GM23338 (cell line): Measurements from ENCODE around the gene F2RL3.

ENCODE experiments used
- CREB1 ChIP-seq: fragments of 250-450 bp; sonication (Bioruptor Pico); IDR thresholded peaks from 2 replicates; pipeline ENCODE4 v1.5.0; 2020; ENCODE audit warnings: low read depth, mild to moderate bottlenecking, moderate library complexity
- EZH2 ChIP-seq: fragments of 200-600 bp; sonication (generic); IDR thresholded peaks from one replicate; pipeline ENCODE4 v1.8.0; 2017; ENCODE audit warnings: antibody characterized with exemption, mild to moderate bottlenecking, low read depth; ENCODE audit not compliant: unreplicated experiment
- EZH2phosphoT487 ChIP-seq: fragments of 200-600 bp; sonication (generic); IDR thresholded peaks from one replicate; pipeline ENCODE4 v1.8.1; 2018; ENCODE audit warnings: antibody characterized with exemption; ENCODE audit not compliant: unreplicated experiment
- NANOG ChIP-seq: IDR thresholded peaks from 2 replicates; pipeline ENCODE4 v1.6.1; 2016; ENCODE audit warnings: antibody characterized with exemption, borderline replicate concordance
- POLR2AphosphoS5 ChIP-seq: IDR thresholded peaks from 2 replicates; pipeline ENCODE4 v1.6.1; 2016; ENCODE audit warnings: antibody characterized with exemption, low read depth
- STAT1 ChIP-seq: IDR thresholded peaks from one replicate; pipeline ENCODE4 v1.6.1; 2016; ENCODE audit warnings: antibody characterized with exemption; ENCODE audit not compliant: unreplicated experiment
- ZNF114 ChIP-seq: fragments of 250-450 bp; sonication (Bioruptor Pico); IDR thresholded peaks from 2 replicates; pipeline ENCODE4 v1.5.0; 2020; ENCODE audit warnings: mild to moderate bottlenecking, moderate library complexity
- ZNF331 ChIP-seq: fragments of 250-450 bp; sonication (Bioruptor Pico); IDR thresholded peaks from 2 replicates; pipeline ENCODE4 v1.5.0; 2020; ENCODE audit warnings: low read depth, mild to moderate bottlenecking, moderate library complexity
- TF ChIP-seq, protein P1 (sequence below): IDR thresholded peaks from 2 replicates; pipeline ENCODE4 v1.6.1; 2016; ENCODE audit warnings: antibody characterized with exemption
- TF ChIP-seq, protein P2 (sequence below), 2 experiments: fragments of 200-600 bp in 1 of 2; sonication (generic) in 1 of 2; conservative IDR thresholded peaks; 2 replicates each; pipeline versions ENCODE4 v1.5.1 to v1.6.1; 2016 to 2017; ENCODE audit warnings: antibody characterized with exemption in 2 of 2, low read depth in 2 of 2, mild to moderate bottlenecking in 2 of 2, moderate library complexity in 1 of 2
- TF ChIP-seq, protein P3 (sequence below): IDR thresholded peaks from one replicate; pipeline ENCODE4 v1.6.1; 2018; ENCODE audit warnings: antibody characterized with exemption; ENCODE audit not compliant: unreplicated experiment
- TF ChIP-seq, protein P4 (sequence below): fragments of 250-450 bp; sonication (Bioruptor Pico); IDR thresholded peaks from 2 replicates; pipeline ENCODE4 v1.5.0; 2020; ENCODE audit warnings: mild to moderate bottlenecking, moderate library complexity

DNA sequence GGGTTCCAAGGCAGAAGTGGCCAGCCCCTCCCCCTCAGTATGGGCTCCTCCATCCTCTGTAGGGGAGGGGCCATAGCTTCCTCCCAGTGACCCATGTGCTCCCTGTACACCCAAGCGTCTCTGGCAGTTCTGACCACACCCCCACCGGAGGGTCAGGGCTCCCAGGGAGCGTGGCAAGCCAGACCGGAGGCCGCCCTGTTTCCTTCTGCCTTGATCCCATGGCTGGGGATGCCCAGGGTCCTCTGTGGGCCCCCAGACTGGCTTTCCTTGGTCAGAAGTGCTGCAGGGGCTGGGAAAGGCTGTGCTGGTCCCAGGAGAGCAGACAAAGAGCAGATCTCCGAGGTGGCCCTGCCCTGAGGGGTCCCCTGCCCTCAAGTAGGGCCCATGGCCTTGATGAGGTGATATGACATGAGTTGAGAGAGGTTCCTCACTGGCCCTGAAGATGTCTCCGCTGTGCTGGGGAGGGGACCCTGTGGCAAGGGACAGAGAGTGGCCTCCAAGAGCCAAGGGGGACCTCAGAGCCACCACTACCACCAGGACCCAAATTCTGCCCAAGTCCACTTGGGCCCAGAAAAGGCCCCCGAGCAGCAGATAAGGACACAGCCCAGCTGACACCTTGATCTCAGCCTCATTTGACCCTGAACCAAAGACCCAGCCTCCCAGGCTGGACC is 7.8 kb upstream of the F2RL3 start:
- no peak for TF ChIP-seq EZH2phosphoT487
- TF ChIP-seq, protein P1, sequence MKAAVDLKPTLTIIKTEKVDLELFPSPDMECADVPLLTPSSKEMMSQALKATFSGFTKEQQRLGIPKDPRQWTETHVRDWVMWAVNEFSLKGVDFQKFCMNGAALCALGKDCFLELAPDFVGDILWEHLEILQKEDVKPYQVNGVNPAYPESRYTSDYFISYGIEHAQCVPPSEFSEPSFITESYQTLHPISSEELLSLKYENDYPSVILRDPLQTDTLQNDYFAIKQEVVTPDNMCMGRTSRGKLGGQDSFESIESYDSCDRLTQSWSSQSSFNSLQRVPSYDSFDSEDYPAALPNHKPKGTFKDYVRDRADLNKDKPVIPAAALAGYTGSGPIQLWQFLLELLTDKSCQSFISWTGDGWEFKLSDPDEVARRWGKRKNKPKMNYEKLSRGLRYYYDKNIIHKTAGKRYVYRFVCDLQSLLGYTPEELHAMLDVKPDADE = no peak
- TF ChIP-seq, protein P2, sequence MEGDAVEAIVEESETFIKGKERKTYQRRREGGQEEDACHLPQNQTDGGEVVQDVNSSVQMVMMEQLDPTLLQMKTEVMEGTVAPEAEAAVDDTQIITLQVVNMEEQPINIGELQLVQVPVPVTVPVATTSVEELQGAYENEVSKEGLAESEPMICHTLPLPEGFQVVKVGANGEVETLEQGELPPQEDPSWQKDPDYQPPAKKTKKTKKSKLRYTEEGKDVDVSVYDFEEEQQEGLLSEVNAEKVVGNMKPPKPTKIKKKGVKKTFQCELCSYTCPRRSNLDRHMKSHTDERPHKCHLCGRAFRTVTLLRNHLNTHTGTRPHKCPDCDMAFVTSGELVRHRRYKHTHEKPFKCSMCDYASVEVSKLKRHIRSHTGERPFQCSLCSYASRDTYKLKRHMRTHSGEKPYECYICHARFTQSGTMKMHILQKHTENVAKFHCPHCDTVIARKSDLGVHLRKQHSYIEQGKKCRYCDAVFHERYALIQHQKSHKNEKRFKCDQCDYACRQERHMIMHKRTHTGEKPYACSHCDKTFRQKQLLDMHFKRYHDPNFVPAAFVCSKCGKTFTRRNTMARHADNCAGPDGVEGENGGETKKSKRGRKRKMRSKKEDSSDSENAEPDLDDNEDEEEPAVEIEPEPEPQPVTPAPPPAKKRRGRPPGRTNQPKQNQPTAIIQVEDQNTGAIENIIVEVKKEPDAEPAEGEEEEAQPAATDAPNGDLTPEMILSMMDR (conservative IDR thresholded peaks at IDR 0.05; ENCODE audit: low read depth in 2 of 2) = no peak
- TF ChIP-seq POLR2AphosphoS5 = no peak
- TF ChIP-seq EZH2 = no peak
- no peak for TF ChIP-seq NANOG
- TF ChIP-seq ZNF114 (CRISPR knock-in tag) = no peak
- TF ChIP-seq, protein P3, sequence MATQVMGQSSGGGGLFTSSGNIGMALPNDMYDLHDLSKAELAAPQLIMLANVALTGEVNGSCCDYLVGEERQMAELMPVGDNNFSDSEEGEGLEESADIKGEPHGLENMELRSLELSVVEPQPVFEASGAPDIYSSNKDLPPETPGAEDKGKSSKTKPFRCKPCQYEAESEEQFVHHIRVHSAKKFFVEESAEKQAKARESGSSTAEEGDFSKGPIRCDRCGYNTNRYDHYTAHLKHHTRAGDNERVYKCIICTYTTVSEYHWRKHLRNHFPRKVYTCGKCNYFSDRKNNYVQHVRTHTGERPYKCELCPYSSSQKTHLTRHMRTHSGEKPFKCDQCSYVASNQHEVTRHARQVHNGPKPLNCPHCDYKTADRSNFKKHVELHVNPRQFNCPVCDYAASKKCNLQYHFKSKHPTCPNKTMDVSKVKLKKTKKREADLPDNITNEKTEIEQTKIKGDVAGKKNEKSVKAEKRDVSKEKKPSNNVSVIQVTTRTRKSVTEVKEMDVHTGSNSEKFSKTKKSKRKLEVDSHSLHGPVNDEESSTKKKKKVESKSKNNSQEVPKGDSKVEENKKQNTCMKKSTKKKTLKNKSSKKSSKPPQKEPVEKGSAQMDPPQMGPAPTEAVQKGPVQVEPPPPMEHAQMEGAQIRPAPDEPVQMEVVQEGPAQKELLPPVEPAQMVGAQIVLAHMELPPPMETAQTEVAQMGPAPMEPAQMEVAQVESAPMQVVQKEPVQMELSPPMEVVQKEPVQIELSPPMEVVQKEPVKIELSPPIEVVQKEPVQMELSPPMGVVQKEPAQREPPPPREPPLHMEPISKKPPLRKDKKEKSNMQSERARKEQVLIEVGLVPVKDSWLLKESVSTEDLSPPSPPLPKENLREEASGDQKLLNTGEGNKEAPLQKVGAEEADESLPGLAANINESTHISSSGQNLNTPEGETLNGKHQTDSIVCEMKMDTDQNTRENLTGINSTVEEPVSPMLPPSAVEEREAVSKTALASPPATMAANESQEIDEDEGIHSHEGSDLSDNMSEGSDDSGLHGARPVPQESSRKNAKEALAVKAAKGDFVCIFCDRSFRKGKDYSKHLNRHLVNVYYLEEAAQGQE = no peak
- TF ChIP-seq, protein P4, sequence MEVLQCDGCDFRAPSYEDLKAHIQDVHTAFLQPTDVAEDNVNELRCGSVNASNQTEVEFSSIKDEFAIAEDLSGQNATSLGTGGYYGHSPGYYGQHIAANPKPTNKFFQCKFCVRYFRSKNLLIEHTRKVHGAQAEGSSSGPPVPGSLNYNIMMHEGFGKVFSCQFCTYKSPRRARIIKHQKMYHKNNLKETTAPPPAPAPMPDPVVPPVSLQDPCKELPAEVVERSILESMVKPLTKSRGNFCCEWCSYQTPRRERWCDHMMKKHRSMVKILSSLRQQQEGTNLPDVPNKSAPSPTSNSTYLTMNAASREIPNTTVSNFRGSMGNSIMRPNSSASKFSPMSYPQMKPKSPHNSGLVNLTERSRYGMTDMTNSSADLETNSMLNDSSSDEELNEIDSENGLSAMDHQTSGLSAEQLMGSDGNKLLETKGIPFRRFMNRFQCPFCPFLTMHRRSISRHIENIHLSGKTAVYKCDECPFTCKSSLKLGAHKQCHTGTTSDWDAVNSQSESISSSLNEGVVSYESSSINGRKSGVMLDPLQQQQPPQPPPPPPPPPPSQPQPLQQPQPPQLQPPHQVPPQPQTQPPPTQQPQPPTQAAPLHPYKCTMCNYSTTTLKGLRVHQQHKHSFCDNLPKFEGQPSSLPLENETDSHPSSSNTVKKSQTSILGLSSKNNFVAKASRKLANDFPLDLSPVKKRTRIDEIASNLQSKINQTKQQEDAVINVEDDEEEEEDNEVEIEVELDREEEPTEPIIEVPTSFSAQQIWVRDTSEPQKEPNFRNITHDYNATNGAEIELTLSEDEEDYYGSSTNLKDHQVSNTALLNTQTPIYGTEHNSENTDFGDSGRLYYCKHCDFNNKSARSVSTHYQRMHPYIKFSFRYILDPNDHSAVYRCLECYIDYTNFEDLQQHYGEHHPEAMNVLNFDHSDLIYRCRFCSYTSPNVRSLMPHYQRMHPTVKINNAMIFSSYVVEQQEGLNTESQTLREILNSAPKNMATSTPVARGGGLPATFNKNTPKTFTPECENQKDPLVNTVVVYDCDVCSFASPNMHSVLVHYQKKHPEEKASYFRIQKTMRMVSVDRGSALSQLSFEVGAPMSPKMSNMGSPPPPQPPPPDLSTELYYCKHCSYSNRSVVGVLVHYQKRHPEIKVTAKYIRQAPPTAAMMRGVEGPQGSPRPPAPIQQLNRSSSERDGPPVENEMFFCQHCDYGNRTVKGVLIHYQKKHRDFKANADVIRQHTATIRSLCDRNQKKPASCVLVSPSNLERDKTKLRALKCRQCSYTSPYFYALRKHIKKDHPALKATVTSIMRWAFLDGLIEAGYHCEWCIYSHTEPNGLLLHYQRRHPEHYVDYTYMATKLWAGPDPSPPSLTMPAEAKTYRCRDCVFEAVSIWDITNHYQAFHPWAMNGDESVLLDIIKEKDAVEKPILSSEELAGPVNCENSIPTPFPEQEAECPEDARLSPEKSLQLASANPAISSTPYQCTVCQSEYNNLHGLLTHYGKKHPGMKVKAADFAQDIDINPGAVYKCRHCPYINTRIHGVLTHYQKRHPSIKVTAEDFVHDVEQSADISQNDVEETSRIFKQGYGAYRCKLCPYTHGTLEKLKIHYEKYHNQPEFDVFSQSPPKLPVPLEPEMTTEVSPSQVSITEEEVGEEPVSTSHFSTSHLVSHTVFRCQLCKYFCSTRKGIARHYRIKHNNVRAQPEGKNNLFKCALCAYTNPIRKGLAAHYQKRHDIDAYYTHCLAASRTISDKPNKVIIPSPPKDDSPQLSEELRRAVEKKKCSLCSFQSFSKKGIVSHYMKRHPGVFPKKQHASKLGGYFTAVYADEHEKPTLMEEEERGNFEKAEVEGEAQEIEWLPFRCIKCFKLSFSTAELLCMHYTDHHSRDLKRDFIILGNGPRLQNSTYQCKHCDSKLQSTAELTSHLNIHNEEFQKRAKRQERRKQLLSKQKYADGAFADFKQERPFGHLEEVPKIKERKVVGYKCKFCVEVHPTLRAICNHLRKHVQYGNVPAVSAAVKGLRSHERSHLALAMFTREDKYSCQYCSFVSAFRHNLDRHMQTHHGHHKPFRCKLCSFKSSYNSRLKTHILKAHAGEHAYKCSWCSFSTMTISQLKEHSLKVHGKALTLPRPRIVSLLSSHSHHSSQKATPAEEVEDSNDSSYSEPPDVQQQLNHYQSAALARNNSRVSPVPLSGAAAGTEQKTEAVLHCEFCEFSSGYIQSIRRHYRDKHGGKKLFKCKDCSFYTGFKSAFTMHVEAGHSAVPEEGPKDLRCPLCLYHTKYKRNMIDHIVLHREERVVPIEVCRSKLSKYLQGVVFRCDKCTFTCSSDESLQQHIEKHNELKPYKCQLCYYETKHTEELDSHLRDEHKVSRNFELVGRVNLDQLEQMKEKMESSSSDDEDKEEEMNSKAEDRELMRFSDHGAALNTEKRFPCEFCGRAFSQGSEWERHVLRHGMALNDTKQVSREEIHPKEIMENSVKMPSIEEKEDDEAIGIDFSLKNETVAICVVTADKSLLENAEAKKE (CRISPR knock-in tag) = no peak
- no peak for TF ChIP-seq CREB1 (CRISPR knock-in tag)
- TF ChIP-seq STAT1 = no peak
- no peak for TF ChIP-seq ZNF331 (CRISPR knock-in tag)
